ENCODE results near the gene PER1. TPM values are rescaled to one million over a fixed set of nuclear protein-coding genes. Genes with fewer than 3 reads are reported as not detected.

Gene PER1
- total and polyA plus RNA-seq, 9 of the 15 experiments (the other 6 are each of a cell fraction or from before 2014, with no cell fraction given), result 0.13 to 26.0 (median 3.4) TPM

DNA sequence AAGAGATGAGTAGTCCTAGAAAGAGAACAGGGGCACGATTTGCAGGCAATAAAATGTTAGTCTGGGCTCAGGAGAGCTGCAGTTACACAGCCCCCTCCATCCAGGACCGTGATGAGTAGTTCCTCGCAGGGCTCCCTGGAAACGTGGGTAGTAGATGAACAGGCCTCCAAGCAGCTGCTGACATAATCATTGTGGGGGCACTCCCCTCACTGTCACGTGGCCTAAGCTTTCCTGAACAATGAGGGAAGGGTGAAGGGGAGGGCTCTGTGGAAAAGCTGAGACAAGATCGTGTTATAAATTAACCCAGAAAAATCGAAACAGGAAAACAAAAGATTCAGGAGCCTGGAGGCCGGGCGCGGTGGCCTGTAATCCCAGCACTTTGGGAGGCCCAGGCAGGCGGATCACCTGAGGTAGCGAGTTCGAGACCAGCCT lies 1.3 kb upstream of the PER1 start (continued):
- TF ChIP-seq, protein P1, sequence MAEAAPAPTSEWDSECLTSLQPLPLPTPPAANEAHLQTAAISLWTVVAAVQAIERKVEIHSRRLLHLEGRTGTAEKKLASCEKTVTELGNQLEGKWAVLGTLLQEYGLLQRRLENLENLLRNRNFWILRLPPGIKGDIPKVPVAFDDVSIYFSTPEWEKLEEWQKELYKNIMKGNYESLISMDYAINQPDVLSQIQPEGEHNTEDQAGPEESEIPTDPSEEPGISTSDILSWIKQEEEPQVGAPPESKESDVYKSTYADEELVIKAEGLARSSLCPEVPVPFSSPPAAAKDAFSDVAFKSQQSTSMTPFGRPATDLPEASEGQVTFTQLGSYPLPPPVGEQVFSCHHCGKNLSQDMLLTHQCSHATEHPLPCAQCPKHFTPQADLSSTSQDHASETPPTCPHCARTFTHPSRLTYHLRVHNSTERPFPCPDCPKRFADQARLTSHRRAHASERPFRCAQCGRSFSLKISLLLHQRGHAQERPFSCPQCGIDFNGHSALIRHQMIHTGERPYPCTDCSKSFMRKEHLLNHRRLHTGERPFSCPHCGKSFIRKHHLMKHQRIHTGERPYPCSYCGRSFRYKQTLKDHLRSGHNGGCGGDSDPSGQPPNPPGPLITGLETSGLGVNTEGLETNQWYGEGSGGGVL (CRISPR knock-in tag; IDR thresholded peaks at IDR 0.05), result no peak
- TF ChIP-seq, protein P2, sequence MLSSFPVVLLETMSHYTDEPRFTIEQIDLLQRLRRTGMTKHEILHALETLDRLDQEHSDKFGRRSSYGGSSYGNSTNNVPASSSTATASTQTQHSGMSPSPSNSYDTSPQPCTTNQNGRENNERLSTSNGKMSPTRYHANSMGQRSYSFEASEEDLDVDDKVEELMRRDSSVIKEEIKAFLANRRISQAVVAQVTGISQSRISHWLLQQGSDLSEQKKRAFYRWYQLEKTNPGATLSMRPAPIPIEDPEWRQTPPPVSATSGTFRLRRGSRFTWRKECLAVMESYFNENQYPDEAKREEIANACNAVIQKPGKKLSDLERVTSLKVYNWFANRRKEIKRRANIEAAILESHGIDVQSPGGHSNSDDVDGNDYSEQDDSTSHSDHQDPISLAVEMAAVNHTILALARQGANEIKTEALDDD (IDR thresholded peaks at IDR 0.05), result no peak
- TF ChIP-seq PHB2 (IDR thresholded peaks at IDR 0.05; ENCODE audit: low read depth) (no peak), ZBTB8A (IDR thresholded peaks at IDR 0.05; ENCODE audit: partially characterized antibody) (no peak), MYC (IDR thresholded peaks at IDR 0.05; ENCODE audit: low read depth, low read length) (0 out of 2 replicates have a peak, but pooled peaks have one; percentile 23), MYC (CRISPR knock-in tag; IDR thresholded peaks at IDR 0.05; ENCODE audit: borderline replicate concordance, low read depth) (no peak), TRIM28 (IDR thresholded peaks at IDR 0.05) (no peak), CREBBP (IDR thresholded peaks at IDR 0.05; ENCODE audit: low read depth, low read length) (no peak)
- TF ChIP-seq, protein P3, sequence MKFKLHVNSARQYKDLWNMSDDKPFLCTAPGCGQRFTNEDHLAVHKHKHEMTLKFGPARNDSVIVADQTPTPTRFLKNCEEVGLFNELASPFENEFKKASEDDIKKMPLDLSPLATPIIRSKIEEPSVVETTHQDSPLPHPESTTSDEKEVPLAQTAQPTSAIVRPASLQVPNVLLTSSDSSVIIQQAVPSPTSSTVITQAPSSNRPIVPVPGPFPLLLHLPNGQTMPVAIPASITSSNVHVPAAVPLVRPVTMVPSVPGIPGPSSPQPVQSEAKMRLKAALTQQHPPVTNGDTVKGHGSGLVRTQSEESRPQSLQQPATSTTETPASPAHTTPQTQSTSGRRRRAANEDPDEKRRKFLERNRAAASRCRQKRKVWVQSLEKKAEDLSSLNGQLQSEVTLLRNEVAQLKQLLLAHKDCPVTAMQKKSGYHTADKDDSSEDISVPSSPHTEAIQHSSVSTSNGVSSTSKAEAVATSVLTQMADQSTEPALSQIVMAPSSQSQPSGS (CRISPR knock-in tag; IDR thresholded peaks at IDR 0.05), result no peak
- TF ChIP-seq, protein P4, sequence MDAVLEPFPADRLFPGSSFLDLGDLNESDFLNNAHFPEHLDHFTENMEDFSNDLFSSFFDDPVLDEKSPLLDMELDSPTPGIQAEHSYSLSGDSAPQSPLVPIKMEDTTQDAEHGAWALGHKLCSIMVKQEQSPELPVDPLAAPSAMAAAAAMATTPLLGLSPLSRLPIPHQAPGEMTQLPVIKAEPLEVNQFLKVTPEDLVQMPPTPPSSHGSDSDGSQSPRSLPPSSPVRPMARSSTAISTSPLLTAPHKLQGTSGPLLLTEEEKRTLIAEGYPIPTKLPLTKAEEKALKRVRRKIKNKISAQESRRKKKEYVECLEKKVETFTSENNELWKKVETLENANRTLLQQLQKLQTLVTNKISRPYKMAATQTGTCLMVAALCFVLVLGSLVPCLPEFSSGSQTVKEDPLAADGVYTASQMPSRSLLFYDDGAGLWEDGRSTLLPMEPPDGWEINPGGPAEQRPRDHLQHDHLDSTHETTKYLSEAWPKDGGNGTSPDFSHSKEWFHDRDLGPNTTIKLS (IDR thresholded peaks at IDR 0.05; ENCODE audit: borderline replicate concordance, low read depth), result no peak
- TF ChIP-seq, protein P5, sequence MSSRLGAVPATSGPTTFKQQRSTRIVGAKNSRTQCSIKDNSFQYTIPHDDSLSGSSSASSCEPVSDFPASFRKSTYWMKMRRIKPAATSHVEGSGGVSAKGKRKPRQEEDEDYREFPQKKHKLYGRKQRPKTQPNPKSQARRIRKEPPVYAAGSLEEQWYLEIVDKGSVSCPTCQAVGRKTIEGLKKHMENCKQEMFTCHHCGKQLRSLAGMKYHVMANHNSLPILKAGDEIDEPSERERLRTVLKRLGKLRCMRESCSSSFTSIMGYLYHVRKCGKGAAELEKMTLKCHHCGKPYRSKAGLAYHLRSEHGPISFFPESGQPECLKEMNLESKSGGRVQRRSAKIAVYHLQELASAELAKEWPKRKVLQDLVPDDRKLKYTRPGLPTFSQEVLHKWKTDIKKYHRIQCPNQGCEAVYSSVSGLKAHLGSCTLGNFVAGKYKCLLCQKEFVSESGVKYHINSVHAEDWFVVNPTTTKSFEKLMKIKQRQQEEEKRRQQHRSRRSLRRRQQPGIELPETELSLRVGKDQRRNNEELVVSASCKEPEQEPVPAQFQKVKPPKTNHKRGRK (tag; IDR thresholded peaks at IDR 0.05), result no peak

Data from K562 (cell line).